ENCODE data around the gene FAM124A. TPM values are rescaled to one million over a fixed set of nuclear protein-coding genes. Genes with fewer than 3 reads are reported as not detected.
A peak's percentile ranks its signal among the peaks of the same experiment; 100 is the strongest.

Gene FAM124A
- total RNA-seq, 1 donor from 2014 or later: 0.63 TPM

DNA sequence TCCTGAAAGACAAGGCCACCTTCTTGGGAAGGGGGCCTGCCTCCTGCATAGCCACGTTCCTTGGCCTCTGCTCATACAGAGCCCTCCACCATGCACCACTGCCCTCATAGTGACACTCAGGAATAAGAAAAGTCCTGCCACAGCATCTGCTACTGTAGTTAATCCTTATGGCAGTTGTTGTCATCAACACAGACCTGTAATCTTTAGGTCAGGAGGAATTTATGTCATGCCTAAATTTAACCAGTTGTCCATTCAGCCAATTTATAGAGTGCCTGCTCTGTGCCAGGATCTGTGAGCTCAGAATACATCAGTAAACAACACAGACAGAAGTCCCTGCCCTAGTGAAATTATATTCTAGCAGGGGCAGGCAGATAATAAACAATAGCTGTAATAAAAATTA, 44.4 kb downstream of the FAM124A start:
- H3K4me3 ChIP-seq (ENCODE audit: low read depth, low read length): no peak overlapping the region
- TF ChIP-seq, protein P1, sequence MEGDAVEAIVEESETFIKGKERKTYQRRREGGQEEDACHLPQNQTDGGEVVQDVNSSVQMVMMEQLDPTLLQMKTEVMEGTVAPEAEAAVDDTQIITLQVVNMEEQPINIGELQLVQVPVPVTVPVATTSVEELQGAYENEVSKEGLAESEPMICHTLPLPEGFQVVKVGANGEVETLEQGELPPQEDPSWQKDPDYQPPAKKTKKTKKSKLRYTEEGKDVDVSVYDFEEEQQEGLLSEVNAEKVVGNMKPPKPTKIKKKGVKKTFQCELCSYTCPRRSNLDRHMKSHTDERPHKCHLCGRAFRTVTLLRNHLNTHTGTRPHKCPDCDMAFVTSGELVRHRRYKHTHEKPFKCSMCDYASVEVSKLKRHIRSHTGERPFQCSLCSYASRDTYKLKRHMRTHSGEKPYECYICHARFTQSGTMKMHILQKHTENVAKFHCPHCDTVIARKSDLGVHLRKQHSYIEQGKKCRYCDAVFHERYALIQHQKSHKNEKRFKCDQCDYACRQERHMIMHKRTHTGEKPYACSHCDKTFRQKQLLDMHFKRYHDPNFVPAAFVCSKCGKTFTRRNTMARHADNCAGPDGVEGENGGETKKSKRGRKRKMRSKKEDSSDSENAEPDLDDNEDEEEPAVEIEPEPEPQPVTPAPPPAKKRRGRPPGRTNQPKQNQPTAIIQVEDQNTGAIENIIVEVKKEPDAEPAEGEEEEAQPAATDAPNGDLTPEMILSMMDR (conservative IDR thresholded peaks at IDR 0.05; ENCODE audit: low read depth, low read length): no peak
- DNase-seq (ENCODE audit: low read depth): no peak

DNA sequence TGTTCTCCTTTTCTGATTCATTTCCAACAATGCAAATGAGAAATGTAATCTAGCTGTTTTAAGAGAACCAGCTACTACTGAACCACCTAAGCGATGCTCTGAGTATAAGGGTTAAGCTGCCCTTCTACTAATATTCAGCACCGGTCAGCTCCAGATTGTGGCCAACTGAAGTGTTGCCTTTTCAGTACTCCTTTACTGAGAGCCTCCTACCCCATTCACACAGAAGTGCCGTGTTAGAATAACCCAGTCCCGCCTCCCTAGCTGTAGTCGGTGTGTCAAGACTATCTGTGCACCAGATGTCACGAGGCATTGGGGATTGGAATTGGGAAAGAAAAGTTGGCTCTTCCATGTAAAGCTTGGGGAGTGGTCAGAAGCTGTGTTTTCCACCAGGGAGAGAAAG, 45.4 kb downstream of the FAM124A start:
- DNase-seq (ENCODE audit: low read depth): no peak
- no peak overlapping the region for H3K4me3 ChIP-seq (ENCODE audit: low read depth, low read length)
- TF ChIP-seq, protein P1 (conservative IDR thresholded peaks at IDR 0.05; ENCODE audit: low read depth, low read length): no peak

DNA sequence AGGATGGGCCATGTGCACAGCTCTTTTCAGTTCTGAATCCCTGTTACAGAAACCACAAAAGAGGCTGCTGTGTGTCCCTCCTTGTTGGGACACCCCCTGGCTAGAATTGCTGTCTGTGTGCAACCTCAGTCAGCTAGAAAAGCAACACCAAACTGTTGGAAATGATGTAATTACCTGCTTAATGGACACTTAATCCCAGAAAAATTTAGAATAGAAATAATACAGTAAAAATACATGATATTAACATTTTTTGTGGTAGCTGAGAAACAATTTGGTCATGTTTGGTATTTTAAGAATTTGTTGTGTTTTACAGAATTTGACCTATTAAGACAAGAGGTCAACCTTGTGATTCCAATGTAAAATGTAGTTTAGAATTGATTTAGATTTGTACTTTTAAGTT, 46.8 kb downstream of the FAM124A start:
- H3K4me3 ChIP-seq (ENCODE audit: low read depth, low read length): no peak overlapping the region
- TF ChIP-seq, protein P1 (conservative IDR thresholded peaks at IDR 0.05; ENCODE audit: low read depth, low read length): no peak
- no peak for DNase-seq (ENCODE audit: low read depth)

DNA sequence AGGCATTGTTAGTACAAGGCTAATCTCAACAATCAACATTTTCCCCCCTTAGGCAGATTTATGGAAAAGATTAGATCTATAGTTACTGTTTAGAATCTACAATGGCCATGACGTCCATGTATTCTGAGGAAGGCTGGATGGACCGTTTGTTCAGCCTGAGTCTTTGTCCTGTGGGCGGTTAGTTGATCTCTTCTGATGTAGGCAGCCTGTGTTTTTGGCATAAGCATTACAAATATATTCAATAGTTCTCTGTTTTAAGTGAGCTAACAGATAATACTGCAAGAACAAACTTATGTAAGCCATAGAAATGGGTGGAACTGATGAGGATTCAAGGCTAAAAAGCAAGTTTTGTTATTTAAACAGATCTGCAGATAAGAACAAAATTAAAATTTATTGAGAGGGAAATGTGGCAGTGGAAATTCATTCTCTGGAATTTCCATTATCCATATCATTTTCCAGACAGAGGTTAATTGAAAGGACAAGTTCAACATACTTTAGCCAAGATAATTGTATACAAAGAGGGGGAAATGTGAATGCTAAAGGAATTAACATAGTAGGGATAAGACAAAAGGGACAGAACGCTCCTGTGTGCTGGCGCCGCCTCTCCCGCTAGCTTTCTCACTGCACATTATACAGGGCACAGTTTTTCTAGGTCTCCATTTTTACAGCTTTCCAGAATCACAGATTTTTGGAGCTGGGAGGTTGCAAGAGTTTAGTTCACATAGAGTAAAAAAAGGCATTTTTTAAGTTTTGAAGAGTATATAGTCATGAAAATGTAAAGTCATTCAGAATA, 48.6 kb downstream of the FAM124A start:
- H3K4me3 ChIP-seq (ENCODE audit: low read depth, low read length): no peak overlapping the region
- TF ChIP-seq, protein P1 (conservative IDR thresholded peaks at IDR 0.05; ENCODE audit: low read depth, low read length): no peak
- DNase-seq (ENCODE audit: low read depth): no peak

DNA sequence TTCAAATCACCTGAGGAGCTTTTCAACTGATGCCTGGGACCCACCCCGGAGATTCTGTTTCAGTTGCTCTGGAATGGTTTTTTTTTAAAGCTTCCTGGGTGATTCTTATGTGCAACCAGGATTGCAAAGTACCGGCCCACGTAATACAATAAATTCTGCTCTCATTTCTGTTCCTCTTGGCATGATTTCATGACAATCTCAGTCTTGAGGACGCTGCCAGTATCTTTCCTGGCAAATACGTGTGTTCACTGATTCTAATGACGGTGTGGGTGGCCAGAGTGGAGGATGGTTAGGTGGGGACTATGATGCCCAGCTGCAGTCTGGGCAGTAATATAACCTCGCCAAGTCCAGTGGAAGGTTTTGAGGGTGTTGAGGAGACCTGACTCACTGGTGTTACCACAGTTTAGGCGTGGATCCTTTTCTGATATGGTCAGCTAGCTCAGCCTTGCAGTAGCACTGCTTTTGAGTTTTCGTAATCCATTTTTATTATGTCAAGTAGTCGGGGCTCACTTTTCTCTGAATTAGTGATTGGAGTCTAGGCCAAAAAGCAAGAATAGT, 49.4 kb downstream of the FAM124A start:
- TF ChIP-seq, protein P1 (conservative IDR thresholded peaks at IDR 0.05; ENCODE audit: low read depth, low read length): no peak
- DNase-seq (ENCODE audit: low read depth): no peak
- no peak overlapping the region for H3K4me3 ChIP-seq (ENCODE audit: low read depth, low read length)

DNA sequence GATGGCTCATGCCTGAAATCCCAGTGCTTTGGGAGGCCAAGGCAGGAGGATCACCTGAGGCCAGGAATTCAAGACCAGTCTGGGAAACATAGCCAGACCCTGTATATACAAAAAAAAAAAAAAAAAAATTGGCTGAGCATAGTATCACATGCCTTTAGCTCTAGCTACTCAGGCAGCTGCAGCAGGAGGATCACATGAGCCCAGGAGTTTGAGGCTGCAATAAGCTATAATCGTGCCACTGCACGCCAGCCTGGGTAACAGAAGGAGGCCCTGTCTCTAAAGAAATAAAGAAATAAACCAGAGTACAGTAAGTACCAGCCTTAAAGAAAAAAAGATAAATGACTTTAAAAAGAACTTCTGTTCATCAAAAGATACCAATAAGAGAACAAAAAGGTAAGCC, 52.9 kb downstream of the FAM124A start:
- DNase-seq (ENCODE audit: low read depth): no peak
- H3K4me3 ChIP-seq (ENCODE audit: low read depth, low read length): no peak overlapping the region
- TF ChIP-seq, protein P1 (conservative IDR thresholded peaks at IDR 0.05; ENCODE audit: low read depth, low read length): no peak

DNA sequence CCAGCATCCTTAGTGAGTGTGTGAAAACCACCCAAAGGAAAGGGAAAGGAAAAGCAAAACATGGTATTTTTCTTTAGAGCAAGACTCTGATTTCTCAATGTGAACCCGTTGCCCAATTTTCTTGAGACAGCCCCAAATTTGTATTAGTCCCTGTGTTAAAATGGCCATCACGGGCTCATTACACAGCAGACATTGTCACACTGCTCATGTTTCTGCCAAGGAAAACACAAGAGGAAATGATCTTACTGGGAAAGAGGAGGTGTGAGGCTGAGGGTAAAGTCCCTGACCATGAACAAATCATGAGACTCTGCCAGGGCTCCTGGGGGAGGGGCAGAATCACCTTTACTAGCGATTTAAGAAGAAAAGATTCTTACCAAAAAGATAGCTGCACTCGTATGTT, 54.4 kb downstream of the FAM124A start:
- H3K4me3 ChIP-seq (ENCODE audit: low read depth, low read length): no peak overlapping the region
- TF ChIP-seq, protein P1 (conservative IDR thresholded peaks at IDR 0.05; ENCODE audit: low read depth, low read length): no peak
- peak; percentile 18 for DNase-seq (ENCODE audit: low read depth)

All from epithelial cell of proximal tubule (primary cell).